Stimulated activated CD4-positive, alpha-beta T cell treated with anti-CD3 and anti-CD28 coated beads, Interleukin-1b, Interleukin-23, amount 100 ng/mL, for 24 hours (primary cell): ENCODE data around the gene LRRTM2.

Experiments
- DNase-seq, 4 experiments: peaks; one replicate each; pipeline ENCODE4 v3.0.0-alpha.2; 2020; ENCODE audit warnings: low read depth in 4 of 4, low spot score in 1 of 4

LRRTM2 gene

GRCh38 chr5:138883211-138883610, 8.1 kb upstream of the LRRTM2 start:
- no peak for DNase-seq

GRCh38 chr5:138878437-138879235, 3.5 kb upstream of the LRRTM2 start:
- DNase-seq: no peak

GRCh38 chr5:138876811-138877210, 1.7 kb upstream of the LRRTM2 start:
- DNase-seq: no peak

- no peak for DNase-seq
These were observed 811 bp upstream of the LRRTM2 start for GRCh38 chr5:138875946-138876345.

- DNase-seq: no peak
These were observed 379 bp upstream of the LRRTM2 start for GRCh38 chr5:138875552-138875875.

GRCh38 chr5:138874241-138874640, 894 bp downstream of the LRRTM2 start:
- no peak for DNase-seq

- no peak for DNase-seq
These were observed 1.5 kb downstream of the LRRTM2 start for GRCh38 chr5:138873466-138874221.

GRCh38 chr5:138872841-138873465, 2.2 kb downstream of the LRRTM2 start:
- no peak for DNase-seq

- no peak for DNase-seq
These were observed 4.5 kb downstream of the LRRTM2 start for GRCh38 chr5:138870611-138871010.

- no peak for DNase-seq
These were observed 5.2 kb downstream of the LRRTM2 start for GRCh38 chr5:138869763-138870500.

GRCh38 chr5:138869038-138869437, 6.1 kb downstream of the LRRTM2 start:
- no peak for DNase-seq

- no peak for DNase-seq
These were observed 8.1 kb downstream of the LRRTM2 start for GRCh38 chr5:138867011-138867410.

- DNase-seq: no peak
These were observed 22.0 kb downstream of the LRRTM2 start for GRCh38 chr5:138853132-138853531.

GRCh38 chr5:138850865-138851435, 24.2 kb downstream of the LRRTM2 start:
- DNase-seq: no peak

GRCh38 chr5:138849882-138850281, 25.3 kb downstream of the LRRTM2 start:
- DNase-seq: no peak

GRCh38 chr5:138849439-138849838, 25.7 kb downstream of the LRRTM2 start:
- DNase-seq: no peak

- DNase-seq: no peak
These were observed 30.2 kb downstream of the LRRTM2 start for GRCh38 chr5:138844812-138845513.

GRCh38 chr5:138844125-138844461, 31.0 kb downstream of the LRRTM2 start:
- no peak for DNase-seq

GRCh38 chr5:138843316-138844124, 31.6 kb downstream of the LRRTM2 start:
- DNase-seq: no peak

GRCh38 chr5:138841531-138841930, 33.6 kb downstream of the LRRTM2 start:
- DNase-seq: no peak
